ENCODE results near the gene CSNK2B.

The CSNK2B gene

DNA sequence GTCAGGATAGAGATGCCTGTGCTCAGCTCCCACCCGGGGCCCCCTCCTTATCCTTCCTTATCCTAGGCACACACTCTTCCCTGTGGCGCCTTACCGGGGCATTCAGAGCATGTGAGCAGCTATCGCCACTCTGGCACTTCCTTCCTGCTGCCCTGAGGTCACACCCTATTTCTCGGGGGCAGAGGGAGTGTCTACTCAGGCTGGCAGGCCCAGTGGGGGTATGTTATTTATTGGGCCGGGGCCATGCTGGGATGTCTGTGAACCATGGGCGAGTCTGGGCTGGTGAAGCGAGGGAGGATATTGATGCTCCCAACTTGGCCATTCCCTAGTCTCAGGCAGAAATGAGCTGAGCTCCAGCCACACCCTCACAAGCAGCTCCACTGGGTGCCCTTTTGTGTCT is 45.4 kb downstream of the CSNK2B start:
- no peak for DNase-seq (ENCODE audit: low read depth)

DNA sequence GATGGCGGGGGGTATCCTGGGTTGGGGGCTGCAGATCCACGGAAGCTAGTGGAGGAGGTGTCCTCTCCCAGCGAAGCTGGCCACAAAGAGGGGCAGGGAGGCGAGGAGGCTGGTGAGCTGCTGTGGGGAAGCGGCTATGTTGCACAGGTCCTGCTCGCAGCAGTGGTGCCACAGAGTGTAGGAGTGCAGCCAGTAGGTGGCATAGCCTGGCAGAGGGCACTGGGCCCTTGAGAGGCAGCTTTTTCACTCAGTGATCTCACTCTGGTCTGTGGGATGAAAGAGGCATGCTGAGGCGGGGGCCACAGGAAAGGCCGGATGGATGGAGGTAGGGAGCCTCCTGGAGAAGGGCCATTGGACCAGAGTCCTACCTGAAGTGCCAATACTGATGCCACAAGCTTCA is 46.4 kb downstream of the CSNK2B start:
- DNase-seq (ENCODE audit: low read depth), result no peak

DNA sequence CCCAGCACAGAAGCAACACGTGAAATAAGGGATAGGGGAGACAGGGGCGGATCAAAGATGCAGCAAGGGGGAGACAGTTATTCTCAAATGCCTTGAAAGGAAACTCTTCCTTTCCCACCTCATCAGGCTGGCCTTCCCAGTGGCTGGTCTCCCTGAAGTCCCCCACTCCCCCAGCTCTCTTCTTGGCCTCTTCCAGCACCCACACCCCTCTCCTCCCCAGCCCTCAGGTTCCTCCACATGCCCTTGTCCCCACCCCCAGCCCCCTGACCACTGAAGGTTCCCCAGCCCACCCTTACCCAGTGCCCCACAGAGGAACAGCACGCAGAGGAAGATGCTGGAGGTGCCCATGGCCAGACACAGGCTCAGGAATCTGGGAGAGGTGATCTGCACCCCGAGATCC is 47.6 kb downstream of the CSNK2B start:
- no peak for DNase-seq (ENCODE audit: low read depth)

DNA sequence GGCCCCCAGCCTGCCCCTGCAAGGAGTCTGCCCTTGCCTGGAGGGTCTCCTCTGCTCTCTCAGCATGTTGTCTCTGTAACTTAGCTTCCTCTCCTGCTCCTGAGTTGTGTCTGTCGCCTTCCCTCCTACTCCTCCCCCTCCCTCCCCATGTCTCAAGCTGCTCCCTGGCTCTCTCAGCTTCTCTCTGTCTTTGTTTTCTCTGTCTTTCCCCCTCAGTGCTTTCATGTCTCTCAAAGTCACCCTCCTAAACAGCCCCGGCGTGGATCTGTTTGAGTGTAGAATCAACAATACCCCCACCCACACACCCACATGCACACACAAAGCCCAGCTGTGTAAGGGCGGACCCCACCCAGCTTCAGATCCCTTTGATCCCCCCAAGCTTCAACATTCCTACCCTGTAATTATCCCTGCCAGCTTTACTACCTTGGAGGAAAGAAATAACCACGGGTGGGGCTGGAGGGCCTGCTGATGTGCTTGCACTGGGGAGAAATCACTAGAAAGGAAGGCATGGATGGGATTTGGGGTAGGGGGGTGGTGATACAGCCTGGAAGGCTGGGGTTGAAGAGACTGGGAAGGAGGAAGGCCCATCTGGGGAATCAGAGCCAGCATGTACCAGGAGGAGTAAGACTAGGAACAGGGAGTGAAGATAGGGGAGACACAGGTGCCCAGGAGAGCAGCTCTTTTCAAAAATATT is 48.3 kb downstream of the CSNK2B start:
- DNase-seq (ENCODE audit: low read depth), result no peak

DNA sequence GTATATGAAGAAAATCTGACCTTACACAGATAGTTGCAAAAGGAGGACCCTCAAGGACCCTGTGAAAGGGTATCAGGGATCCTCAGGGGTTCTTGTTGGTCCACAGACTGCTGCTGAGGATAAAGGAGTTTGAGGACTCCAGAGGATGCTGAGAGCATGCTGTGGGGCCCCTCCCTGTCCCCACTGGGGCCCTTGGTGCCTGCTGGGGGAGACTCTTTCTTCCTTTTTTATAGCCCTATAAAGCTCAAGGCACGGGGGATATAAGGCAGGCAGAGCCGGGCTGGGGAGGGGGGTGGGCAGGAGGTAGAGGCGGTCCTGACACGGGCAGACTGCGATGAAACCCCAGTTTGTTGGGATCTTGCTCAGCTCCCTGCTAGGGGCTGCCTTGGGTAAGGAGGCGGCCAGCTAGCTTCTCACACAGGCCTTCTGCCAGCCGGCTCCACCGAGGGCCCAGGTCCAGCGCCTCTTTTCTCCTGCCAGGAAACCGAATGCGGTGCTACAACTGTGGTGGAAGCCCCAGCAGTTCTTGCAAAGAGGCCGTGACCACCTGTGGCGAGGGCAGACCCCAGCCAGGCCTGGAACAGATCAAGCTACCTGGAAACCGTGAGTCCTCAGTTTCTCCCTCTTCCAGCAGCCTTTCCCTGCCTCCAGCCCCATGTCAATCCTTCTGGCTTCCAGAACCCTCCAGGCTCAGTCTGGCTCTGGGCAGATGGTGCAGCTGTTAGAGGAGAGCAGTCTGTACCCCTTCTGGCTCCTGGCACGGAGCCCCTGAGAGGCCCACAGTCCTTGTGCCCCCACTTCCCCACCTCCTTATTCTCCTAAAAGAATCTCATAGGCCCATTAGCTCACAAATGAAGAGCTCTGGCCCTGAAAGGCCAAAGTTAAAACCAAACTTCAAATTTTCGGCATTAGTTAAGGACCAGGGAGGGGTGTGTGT is 49.4 kb downstream of the CSNK2B start, which contains the start of gene LY6G6D:
Gene LY6G6D (plus strand): TSS at position 327 of the 937 bp plus-strand sequence. CDS start 8 bp downstream, at position 335.
- DNase-seq (ENCODE audit: low read depth), result no peak

DNA sequence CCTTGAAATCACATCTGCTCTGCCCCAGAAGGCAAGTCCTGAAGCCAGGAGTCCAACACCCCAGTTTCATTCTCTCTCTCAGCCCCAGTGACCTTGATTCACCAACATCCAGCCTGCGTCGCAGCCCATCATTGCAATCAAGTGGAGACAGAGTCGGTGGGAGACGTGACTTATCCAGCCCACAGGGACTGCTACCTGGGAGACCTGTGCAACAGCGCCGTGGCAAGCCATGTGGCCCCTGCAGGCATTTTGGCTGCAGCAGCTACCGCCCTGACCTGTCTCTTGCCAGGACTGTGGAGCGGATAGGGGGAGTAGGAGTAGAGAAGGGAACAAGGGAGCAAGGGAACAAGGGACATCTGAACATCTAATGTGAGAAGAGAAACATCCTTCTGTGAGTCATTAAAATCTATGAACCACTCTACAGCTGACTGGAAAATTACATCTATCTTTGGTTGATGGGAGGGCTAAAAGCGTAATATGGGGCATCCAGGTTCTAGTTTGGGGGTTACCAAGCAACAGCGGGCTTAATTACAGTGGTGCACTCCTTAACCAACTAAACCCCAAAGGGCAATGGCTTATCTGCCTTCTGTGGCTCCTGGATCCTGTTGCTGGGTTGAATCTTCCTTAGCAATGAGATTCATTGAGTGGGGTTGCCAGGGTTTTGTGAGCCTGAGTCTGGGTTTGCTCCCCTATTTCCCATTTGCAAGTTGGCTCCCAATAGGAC is 51.8 kb downstream of the CSNK2B start:
- DNase-seq (ENCODE audit: low read depth), result no peak

DNA sequence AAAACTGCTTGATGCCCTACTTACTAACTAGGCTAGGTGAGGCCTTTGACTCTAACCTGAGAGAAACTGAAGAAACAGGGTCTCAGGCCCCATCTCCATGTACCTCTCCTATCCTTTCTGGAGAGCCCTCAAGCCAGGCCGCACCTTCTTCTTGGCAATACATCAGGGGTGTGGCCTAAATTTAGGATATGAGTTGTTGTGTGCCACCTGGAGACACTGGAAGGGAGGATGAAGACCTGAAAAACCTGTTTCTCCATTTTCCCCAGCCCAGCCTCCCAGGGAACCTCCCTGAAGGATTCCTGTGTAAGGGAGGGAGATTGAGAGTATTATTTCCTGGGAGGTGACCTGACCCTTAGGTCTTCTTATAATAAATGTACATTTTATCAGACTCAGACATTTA is 52.4 kb downstream of the CSNK2B start:
- no peak for DNase-seq (ENCODE audit: low read depth)

DNA sequence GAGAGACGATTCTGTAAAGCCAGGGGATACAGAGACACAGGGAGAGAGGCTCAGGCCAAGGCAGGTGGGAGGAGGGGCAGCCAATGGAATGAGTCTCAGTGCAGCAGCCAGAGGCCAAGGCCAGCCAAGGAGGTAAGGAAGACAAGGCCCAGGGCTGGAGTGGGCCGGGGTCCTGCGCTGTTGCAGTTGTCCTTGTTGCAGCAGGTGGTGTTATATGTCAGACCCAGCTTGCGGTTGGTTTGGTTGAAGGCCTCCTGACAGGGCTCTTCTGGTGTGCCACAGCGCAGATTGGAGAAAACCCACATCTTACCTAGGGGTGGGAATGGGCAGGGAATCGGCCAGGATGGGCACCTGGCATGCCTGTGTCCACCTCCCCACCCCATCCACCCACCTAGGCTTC is 53.1 kb downstream of the CSNK2B start:
- no peak for DNase-seq (ENCODE audit: low read depth)
